HG03095 (cell line): ENCODE data around the gene NPPA.

ENCODE experiments used
- ATAC-seq: cut with Tn5 transposase; IDR thresholded peaks from one replicate; pipeline ENCODE4 v1.9.1; 2021; ENCODE audit warnings: moderate library complexity; ENCODE audit not compliant: unreplicated experiment

The NPPA gene

GRCh38 chr1:11845641-11846335 is 1.8 kb downstream of the NPPA start:
- ATAC-seq = no peak

DNA sequence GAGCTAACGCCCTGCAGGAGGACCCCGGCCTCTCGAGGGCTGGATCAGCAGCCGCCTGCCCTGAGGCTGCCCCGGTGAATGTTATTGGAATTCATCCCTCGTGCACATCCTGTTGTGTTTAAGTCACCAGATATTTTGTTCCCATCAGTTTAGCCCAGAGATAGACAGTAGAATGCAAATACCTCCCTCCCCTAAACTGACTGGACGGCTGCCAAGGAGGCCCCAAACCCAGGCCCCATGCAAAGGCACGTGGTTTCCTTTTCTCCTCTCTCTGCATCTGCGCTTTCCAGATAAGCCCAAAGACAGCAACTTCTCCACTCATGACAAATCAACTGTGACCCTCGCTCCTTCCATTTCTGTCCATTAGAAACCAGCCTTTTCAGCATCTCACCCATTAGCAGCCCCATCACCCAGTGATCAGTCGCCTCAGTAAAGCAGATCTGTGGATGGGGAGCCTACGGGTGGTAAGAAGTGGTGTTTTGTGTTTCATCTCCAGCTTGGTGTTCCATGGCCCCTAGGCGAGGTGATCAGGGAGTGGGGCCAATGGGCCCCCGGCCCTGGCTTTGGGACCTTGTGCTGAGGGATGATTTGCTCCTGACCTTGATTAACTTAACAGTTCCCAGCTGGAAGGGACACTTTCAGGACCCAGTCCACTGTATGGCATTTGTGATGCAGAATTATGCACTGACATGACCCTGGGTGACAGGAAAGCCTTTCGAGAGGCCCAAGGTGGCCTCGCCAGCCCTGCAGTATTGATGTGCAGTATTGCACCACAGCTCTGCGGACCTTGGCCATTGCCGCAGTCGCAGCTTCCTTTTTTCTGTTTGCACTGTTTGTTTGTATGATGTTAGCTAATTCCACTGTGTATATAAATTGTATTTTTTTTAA is 5.2 kb downstream of the NPPA start:
- ATAC-seq = no peak

GRCh38 chr1:11841245-11842153 is 6.1 kb downstream of the NPPA start:
- no peak for ATAC-seq

GRCh38 chr1:11839727-11840705 is 7.6 kb downstream of the NPPA start:
- no peak for ATAC-seq

DNA sequence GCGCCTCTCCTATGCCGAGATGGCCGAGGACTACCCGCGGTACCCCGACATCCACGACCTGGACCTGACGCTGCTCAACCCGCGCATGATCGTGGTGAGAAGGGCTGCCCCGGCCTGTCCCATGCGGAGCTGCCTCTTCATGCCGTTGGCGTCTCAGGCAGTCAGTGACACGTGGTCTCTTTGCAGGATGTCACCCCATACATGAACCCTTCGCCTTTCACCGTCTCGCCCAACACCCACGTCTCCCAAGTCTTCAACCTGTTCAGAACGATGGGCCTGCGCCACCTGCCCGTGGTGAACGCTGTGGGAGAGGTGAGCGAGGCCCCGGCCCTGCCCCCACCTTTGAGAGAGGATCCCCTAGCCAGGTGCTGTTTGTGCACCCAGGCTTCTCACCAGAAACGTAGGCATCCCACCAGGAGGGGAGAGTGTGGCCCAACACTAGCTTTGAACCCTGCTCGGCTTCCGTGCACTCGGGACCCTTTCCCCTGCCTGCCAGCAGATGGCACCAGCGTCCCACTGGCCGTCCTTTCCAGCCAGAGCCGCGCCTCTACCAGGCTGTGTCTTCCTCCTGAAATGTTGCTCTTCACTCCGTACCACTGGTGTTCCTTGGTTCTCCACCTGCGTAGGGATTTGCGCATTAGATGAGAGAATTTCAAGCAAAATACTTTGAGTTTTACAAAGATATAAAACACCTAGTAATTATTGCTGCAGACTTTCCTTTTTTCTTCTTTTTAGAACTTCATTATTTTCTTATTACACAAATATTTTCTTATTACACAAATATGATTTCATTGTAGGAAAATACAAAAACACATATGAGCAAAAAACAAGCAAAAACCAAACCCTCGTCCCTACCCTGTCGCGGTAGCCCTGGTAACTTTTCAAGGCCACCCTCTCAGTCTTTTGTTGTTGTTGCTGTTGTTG is 9.0 kb downstream of the NPPA start:
- no peak for ATAC-seq

DNA sequence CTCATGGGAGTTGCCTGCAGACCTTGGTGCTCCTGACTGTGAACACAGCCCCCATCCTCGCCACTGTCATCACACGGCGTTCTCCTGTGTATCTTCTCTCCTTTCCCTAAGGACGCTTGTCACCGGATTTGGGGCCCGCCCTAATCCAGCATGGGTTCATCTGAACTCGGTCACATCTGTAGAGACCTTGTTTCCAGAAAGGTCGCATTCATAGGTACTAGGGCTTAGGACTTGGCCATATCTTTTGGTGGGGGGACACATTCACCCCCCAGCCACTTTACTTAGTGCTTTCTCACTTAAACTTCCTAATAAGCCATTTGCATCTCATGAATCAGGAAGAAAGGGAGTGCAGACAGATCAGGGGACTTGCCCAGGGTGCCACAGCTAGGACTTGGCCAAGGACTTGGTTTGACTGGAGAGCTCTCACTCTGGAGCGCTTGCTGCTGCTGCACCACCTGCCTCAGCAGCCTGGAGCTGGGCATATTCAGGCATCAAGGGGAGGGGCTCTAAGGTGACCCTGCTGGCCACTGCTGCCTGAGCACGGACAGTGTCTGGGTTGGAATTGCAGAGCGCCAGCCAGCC is 9.7 kb downstream of the NPPA start:
- ATAC-seq = no peak

GRCh38 chr1:11836955-11837766 is 10.4 kb downstream of the NPPA start:
- ATAC-seq = no peak

DNA sequence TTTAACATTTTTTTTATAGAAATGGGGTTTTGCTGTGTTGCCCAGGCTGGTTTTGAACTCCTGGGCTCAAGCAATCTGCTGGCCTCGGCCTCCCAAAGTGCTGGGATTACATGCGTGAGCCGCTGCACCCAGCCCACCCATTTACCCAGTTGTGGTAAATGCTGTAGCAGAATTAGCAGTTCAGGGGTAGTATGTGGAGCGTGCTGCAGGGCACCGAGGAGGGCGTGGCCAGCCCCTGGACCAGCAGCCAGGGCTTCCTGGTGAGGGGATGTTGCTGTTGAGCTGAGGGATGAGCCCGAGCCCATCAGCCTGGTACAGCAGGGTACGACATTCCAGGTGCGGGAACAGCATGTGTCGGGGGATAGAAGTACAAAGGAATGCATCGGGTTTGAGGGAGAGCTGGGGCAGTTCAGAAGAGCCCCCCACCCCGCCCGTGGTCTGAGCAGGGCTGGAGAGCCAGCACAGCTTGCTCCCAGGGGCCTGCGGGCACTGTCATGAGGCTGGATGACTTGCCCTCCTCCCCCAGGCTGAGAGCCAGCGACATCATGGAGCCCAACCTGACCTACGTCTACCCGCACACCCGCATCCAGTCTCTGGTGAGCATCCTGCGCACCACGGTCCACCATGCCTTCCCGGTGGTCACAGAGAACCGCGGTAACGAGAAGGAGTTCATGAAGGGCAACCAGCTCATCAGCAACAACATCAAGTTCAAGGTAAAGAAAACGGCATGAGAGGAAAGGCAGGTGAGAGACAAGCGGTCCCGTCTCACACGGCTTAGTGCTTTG is 11.9 kb downstream of the NPPA start:
- ATAC-seq = no peak

GRCh38 chr1:11833900-11834299 is 13.7 kb downstream of the NPPA start:
- ATAC-seq = no peak

- no peak for ATAC-seq
Measured at GRCh38 chr1:11833497-11833896, 14.1 kb downstream of the NPPA start.

GRCh38 chr1:11831945-11832725 is 15.4 kb downstream of the NPPA start:
- no peak for ATAC-seq

DNA sequence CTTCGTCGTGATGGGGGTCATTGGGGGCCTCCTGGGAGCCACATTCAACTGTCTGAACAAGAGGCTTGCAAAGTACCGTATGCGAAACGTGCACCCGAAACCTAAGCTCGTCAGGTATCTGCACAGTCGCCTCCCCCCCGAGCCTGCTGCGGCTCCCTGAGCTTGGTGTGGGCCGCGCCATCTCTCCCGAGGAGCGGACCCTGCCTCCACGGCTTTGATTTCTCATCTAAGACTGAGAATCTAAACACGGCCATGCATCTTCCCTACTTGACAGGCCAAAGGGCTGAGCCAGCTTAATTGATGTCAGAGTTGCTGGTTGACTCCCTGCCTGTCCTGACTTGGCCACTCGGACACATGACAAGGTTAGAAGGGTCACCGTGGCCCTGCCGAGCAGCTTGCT is 19.1 kb downstream of the NPPA start:
- ATAC-seq = no peak

GRCh38 chr1:11826946-11827345 is 20.6 kb downstream of the NPPA start:
- no peak for ATAC-seq

GRCh38 chr1:11825131-11825530 is 22.5 kb downstream of the NPPA start:
- ATAC-seq = no peak

DNA sequence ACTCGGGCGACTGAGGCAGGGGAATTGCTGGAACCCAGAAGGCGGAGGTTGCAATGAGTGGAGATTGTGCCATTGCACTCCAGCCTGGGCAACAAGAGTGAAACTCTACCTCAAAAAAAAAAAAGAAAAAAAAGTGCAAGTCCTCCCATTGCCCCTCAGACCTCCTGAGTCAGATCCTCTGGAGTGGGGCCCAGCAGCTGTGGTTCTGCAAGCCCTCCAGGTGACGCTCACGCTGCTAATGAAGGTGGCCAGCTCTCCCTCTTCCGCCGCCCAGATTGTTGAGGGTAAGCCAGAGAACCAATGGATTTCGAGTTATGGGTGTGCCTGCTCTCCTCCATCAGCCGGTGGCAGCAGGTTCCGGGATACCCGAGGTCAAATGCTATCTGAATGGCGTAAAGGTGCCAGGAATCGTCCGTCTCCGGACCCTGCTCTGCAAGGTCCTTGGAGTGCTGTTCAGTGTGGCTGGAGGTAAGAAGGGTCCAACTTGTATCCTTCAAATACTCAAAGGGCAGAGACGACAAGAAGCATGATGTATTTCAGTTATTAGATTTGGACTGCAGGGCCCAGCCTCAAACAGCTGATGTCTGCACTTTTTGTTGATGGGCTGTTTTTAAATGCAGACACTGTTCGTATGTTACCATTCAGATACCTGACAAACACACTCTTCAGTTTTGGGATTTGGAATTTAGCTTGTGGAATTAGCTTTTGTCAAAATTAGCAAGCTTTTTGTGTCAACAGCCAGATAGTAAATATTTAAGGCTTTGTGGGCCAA is 24.0 kb downstream of the NPPA start:
- ATAC-seq = no peak

- no peak for ATAC-seq
Measured at GRCh38 chr1:11822091-11822490, 25.5 kb downstream of the NPPA start.
